DMS114 treated with DMSO at 0.1 percent for 48 hours (cell line): Measurements from ENCODE around the gene MBP.

ENCODE experiments used
- DNase-seq: peaks from one replicate; lab custom pipeline; 2025; ENCODE audit not compliant: unreplicated experiment; lab: John Stamatoyannopoulos, UW

MBP gene

GRCh38 chr18:77054606-77055428 lies 77.8 kb downstream of the MBP start:
- no peak for DNase-seq

- no peak for DNase-seq
Measured at GRCh38 chr18:77054288-77054605, 78.3 kb downstream of the MBP start.

DNA sequence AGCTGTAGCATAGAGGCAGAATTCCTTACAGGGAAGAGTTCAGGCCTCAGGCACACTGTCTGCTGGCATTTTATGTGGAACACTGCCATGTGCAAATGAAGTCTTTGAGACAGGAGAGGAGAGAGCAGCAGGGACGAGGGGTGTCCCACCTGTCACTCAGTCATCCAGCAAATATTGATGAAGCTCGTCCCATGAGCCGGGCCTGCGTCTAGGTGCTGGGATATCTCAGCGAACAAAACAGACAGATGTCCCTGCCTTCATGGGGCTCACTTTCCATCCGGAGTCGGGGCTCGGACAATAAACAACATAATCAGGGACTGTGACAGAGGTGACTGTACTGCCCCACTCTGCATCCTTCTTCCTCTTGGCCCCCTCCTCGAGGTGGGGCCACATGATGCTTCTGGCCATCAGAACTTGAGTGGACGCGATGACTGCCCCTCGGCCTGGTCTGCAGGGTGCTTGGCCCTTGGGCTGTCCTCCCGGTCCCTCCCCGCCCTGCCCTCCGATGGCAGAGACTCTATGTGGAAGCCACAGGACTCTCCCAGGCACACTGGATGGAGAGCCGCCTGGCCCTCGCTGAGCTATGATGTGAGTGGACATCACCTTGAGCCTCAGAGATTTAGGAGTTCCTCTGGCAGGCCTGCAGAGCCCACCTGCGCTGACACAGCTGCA lies 78.8 kb downstream of the MBP start:
- no peak for DNase-seq

- DNase-seq: no peak
Measured at GRCh38 chr18:77052983-77053309, 79.6 kb downstream of the MBP start.

GRCh38 chr18:77052297-77052982 lies 80.1 kb downstream of the MBP start:
- no peak for DNase-seq

GRCh38 chr18:77051581-77052296 lies 80.8 kb downstream of the MBP start:
- no peak for DNase-seq

DNA sequence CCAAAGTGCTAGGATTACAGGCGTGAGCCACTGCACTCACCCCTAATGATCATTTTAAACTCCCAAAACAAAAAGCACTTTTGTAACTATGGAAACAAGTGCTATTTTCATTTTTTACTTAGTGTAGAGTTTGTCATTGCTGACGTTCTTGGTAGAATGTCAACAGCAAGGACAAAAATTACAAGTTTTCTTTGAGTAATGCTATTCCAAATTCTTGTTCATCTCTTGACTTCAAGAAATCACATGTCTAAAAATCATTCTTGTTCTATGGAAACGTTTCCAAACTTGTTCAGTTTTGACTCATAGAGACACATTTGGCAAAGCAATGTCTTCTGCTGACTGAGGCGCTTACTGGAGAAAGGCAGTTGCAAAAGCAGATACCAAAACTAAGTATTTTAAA lies 82.6 kb downstream of the MBP start:
- DNase-seq: no peak

DNA sequence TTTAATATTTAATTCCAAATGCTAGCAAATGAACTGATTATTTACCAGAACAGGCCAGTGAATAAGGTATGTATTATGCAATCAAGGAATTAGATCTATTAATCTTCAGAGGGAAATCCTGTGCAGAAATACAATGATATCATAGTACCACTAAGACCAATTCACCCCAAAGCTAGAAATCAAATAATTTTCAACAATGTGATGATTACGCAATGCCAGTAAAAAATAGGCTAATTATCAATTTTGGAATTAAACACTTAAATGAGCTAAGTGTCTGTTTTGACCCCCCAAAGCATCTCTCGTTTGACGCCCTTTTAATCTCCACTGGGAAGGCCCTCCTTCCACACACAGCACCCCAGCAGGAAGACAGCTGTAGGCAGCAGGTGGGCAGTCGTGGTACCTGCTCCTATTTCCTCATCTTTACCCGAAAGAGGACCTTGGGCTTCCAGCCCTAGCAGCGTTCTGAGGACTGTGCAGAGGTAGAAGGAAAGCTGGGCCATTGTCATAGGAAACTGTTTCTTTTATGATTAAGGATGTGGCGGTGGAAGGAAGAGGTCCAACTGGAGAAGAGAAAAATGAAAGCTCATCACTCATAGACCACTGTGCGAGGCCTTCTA lies 84.7 kb downstream of the MBP start:
- DNase-seq: no peak

DNA sequence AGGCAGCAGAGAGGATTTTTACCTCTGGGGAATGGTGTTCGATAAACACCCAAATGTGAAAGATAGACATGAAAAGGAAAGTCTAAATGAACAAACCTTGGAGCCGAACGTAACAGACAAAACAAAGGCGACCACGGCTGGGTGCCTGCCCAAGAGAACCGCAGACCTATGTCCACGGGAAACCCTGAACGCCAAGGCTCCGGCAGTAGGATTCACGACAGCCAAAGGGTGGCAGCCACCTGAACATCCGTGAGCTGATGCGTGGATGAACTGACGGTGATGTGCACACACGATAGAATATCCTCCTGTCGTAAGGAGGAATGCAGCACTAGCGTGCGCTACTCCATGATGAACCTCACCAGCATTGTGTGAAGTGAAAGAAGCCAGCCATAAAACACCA lies 85.6 kb downstream of the MBP start:
- DNase-seq: no peak

GRCh38 chr18:77046409-77046808 lies 86.2 kb downstream of the MBP start:
- DNase-seq: no peak

GRCh38 chr18:77045677-77046076 lies 86.9 kb downstream of the MBP start:
- no peak for DNase-seq

GRCh38 chr18:77044866-77045664 lies 87.5 kb downstream of the MBP start:
- DNase-seq: no peak

DNA sequence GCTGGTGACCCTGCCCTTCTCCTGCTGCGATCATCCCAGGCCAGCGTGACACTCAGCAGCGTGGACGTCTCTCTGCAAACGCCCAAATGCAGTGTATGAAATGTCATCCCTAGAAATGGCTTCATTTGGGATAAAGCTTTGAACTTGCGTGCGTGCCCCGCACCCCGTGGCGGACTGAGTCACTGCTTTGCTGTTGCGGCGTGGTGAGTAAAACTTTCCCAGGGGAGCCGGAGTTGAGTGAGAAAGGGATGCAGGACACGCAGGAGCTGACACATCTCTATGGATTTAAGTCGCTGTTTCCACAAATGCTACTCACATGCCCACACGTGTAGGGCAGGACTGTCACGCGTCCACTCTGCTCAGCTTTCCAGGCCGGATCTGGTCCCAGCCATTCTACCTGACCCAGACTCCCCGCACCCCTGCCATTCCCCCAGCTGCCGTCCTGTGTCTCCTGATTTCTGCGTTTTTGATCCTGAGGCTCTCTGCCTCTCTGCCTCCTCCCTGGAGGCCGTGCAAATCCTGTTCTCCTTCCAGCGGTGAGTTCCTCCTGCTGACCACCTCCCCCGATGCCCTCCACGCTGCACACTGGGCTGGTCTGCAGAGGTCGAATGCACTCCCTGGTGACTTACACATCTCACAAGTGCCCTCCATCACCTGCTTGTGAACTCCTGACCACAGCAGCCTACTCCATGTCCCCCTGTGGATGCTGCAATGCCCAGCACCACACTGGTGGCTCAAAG lies 88.9 kb downstream of the MBP start:
- no peak for DNase-seq

- DNase-seq: no peak
Measured at GRCh38 chr18:77042583-77042982, 90.0 kb downstream of the MBP start.

DNA sequence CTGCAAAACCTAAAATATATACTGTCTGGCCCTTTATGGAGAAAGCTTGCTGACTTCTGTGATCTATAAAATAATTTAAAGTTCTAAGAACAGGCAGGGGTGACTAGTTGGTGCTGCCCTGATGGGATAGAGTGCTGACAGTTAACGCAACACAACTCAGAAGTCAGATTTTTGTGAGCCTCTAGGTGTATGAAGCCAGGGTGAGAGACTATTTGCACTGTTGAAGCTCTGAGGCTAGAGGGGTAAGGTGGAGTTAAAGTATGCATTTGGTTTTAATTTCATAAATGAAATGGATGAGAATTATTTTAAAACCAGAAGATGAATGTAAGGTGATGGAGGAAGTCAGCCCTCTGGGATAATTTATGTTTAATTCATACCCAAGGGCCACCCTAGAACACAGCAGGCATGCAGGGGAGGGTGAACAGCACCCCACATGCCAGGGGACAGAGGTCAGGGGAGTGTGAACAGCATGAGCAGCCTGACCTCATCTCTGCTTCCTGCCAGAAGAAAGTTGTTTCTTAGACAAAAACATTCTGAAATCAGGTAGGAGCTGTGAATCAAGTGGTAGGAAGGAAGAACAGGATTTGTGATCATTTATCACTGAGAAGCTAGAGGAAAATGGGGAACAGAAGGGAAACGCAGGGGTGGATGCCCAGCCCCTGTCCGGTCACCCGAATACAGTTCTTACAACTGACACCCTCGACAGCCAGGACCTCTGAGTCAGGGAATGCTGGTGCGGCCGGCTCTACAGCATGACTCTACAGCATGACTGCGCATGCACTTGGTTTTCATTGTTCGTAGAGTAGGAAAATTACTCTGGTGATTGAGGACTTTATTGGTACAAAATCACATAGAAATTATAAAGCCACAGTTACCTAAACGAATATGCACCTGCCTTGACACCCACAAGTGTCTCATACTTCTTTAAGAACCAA lies 93.1 kb downstream of the MBP start:
- no peak for DNase-seq

DNA sequence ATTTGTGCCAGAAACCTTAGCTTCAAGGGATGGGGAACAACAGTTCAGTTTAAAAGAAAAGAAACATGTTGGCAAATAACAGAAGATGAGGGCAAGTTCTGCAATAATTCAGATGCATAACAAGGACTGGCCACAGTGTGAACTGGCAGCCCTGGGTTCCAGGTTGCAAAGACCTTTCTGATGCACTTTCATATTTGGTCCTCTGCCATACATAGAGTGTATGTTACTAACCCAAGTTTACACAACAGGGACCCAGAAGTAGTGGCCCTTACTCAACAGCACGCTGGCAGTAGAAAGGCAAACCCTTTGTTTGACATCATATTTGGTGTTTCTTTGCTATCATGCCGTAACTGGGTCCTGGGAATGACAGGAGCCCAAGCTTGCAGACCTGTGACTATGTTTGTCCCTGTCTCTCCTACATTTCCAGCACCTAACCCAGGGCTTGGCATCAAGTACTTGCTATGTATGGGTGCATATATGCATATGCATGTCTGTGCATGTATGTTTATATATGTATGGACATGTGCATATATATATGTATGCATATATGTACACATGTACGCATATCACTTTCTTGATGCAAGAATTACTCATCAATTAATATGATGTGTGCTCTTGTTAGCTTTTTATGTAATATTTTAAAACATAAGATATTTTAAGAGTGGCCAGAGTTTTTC lies 94.3 kb downstream of the MBP start:
- no peak for DNase-seq

GRCh38 chr18:77037567-77037966 lies 95.0 kb downstream of the MBP start:
- no peak for DNase-seq
